ENCODE data around the gene CTNND1.

DNA sequence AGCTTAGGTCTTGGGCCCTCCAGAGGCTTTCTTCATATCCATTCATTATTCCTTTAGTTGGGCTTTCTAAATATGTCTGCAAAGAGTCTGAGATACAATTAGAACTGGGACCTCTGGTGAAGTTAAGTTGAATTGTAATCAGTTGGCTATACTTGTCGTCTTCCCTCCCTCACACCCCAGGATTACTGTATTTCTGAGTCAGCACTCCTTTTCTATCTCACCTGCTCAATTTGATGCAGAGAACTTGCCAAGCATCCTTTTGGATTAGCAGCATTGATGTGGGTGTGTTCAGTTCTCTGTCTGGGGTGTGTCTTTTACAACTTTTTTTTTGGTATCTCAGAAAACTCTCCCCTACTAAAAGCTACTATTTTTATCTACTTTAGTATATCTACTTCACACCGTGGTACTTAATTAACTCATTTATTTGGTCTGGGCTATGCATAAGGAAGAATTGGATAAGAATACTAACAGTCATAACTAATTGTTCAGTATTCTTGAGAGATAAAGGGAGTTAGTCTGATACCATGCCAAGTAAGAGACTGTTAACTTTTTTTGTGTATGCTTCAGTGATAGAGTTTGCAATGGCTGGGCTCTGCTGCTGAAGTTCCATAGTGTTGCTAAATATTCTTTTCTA, 15.1 kb downstream of the CTNND1 start:
- no peak for TF ChIP-seq POLR2A (IDR thresholded peaks at IDR 0.05; ENCODE audit: low read length)
- no peak for TF ChIP-seq GATA1 (IDR thresholded peaks at IDR 0.05; ENCODE audit: low read depth, low read length)

Data from erythroblast (primary cell).